Activated T-cell treated with anti-CD3 and anti-CD28 coated beads for 4 hours (primary cell): ENCODE data around the gene SUMO1.
A peak's percentile ranks its signal among the peaks of the same experiment; 100 is the strongest.

Source experiments
- DNase-seq: peaks from one replicate; pipeline ENCODE4 v3.0.0-alpha.2; 2020

SUMO1 gene

DNA sequence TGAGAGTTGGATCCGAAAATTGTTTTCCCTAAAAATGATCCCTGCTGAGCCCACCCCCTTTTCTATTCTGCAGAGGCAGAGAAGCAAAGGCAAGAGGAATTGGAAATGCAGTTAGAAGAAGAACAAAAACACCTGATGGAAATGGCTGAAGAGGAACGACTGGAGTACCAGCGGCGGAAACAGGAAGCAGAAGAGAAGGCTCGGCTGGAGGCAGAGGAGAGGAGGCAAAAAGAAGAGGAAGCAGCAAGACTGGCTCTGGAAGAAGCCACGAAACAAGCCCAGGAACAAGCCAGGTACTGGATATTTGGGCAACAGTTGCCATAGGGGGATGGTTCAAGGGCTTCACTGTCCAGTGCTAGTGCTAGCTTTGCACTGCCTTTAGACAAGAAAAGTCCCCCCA is 41.7 kb downstream of the SUMO1 start:
- DNase-seq = no peak

DNA sequence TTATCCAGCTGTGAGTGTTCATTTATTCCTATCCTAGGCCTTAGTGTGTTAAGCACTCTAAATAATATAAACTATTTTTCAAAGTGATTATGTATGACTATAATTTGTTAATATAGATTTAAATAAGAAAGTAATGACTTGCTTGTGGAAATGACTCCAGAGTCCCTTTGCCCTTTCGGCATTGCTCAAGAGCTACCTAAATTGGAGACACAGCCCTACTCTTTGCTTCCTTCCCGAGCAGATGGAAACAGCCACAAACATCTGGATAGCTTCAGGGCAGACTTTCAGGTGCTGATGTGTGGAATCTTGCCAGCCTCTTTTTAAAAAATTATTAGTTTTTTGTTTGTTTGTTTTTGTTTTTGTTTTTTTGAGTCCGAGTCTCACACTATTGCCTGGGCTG is 44.0 kb downstream of the SUMO1 start:
- DNase-seq = no peak

DNA sequence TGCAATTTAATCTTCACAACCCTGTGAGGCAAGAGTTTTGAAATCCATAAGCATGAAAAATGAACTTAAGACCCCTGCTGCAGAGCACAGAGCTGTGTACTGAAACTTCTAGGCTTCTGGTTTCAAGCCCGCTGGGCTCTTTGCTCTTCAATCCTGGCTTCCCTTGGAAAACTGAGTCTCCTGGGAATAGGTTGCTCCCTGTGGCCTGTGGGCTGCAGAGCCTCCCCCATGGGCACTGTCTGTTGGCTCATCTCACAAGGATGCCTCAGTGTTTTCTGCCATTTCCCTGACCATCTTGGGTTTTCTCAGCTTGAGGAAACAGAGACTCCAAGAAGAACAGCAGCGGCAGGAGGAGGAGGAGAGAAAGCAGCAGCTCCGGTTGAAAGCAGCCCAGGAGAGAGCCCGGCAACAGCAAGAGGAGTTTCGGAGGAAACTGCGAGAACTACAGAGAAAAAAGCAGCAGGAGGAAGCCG is 44.5 kb downstream of the SUMO1 start:
- no peak for DNase-seq

DNA sequence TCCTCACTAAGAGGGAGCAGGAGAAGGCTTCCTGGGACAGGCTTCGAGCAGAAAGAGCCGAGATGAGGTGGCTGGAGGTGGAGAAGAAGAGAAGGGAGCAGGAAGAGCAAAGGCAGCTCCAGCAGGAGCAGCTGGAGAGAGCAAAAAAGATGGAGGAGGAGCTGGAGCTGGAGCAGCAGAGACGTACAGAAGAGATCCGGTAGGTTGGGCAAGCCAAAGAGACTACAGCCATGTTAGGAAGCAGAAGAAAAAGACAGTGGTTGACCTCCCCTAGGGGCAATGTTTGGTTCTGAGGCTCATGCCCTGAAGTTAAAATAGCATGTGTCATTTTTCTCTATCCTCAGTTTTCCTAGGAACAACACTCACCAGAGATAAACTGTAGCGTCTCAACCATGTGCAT is 45.1 kb downstream of the SUMO1 start:
- DNase-seq = no peak

DNA sequence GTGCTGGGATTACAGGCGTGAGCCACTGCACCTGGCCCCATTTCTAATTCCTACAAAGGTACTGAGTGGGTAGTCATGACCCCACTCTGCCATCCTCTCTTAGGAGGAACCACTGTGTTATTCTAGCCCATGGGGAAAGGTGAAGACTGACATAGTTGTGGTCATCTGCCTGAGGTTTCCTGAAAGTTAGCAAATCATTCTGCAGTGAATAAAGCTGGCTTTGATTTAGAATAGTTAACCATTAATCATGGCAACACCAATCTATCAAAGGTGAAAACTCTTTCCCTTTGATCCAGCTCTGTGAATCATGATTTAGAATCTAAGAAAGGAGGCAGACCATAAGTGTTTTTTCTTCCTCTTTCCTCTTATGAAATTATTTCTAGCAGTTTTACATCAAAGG is 50.8 kb downstream of the SUMO1 start:
- no peak for DNase-seq

DNA sequence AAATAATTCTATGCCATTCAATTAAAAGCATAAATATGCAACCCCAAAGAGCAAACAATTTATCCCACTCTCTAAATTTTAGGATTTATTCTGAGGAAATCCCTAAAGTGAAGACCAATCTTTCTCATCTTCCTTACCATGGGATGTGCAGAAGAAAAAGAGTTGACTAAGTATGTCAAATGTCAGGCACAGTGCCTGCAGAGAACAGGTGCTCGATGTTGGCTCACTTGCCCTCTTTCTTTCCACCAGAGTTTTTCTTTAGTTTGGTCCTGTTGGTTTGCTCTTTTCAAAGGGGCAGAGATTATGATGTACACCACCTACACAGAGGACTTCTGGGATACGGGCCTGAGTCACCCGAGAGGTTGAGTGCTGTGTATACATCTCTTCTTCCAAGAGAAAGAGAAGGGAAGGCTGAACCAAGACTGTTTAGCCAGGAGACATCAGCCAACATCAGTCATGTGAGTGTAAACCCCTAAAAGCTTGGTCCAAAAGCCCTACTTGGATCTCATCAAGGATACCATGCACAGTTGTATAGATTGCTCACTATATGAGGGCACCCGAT is 51.7 kb downstream of the SUMO1 start:
- DNase-seq = no peak

DNA sequence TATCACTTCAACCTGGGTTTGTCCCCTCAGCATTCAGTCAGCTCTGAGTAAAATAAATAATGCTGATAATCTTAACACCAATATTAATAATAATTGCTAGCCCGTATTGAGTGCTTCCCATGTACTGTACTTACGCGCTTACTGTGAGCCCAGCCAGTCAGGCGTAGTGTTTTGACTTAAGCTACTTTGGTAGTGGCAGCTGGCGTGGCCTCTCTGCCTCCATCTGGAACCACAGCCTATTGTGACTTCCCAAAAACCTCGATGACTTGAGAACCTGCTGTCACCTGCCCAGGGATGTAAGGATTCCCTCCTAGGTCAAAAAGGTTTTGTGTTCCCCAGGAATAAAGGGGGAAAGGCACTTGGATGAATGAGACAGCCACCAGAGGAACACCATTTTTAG is 53.2 kb downstream of the SUMO1 start:
- no peak for DNase-seq

DNA sequence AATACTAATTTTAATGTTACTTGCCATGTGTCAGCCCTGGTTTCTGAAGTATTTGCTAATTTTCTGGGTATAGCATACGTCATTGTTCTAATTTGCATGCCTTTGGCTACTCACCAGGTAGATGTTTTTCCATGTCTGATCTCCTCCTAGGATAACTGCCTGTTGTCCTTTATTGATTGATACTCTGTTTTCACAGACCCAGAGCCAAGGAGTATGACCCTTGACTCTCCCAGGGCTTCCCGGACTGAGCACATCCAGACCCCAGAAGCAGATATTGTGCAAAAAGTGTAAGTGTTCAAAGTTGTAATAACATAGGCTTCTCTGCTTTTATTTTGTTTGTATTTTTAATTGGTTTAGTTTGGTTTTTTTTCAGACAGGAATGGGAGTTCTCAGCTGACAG is 53.8 kb downstream of the SUMO1 start:
- no peak for DNase-seq

DNA sequence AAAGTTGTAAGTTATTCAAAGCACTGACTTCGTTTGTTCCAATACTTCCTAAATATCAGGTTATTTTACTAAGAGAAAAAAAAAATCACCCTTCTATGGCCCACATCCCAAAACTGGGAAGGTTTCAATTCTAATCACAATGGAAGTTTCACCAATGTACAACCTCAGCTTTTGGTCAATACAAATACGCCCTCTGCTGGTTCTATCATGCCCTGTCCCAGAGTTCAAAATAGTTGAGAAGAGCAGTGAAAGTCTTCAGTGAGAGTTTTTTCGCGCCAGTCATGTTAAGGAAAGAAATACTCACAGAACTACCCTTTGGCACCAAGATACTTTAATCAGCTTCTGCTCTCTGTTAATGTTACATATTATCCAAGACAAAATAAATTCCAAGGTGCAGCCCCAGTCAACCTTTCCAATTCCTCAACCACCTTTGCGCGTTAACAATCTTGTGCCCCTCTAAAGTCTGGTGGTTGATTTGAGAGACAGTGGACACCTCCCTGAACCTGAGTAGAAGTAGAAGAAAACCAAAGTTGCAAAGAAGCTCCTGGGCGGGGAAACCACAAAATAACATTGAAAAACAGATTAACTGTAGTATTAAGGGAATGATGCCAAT is 59.9 kb downstream of the SUMO1 start:
- peak; percentile 48 for DNase-seq

DNA sequence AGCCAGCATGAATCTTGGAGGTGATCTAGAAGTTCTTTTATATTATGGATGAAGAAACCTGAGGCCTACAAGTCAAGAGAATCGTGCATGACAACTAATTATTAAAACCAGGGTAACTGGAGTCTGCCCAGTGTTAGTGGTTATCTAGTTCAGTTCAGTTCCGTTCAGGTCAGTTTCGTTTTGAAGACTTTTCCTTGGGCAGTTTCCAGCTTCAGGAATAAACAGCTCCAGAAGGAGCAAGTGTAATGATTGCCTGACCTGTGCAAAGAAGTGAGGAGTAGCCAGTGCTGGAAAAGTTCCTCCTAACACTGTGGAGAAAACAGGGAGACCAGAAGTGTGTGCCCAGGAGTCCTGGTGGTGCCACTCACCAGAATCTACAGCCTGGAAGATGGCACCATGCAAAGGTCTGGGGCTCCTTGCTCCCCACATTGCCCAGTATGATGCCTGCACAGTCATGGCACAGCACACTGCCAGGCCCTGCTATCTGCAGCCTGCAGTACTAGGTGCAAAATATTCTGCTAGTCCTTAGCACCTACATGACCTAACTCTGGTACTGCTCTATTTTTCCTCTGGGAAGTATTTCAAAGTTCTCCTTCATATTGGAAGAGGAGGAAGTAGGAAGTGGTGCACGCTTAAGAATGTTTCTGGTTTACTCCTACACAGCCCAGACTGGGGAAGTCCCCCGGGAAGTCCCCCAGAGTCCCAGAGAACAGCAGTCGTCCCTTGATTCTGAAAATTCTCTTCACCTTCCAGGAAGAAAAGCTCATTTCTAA is 65.8 kb downstream of the SUMO1 start:
- DNase-seq = no peak

DNA sequence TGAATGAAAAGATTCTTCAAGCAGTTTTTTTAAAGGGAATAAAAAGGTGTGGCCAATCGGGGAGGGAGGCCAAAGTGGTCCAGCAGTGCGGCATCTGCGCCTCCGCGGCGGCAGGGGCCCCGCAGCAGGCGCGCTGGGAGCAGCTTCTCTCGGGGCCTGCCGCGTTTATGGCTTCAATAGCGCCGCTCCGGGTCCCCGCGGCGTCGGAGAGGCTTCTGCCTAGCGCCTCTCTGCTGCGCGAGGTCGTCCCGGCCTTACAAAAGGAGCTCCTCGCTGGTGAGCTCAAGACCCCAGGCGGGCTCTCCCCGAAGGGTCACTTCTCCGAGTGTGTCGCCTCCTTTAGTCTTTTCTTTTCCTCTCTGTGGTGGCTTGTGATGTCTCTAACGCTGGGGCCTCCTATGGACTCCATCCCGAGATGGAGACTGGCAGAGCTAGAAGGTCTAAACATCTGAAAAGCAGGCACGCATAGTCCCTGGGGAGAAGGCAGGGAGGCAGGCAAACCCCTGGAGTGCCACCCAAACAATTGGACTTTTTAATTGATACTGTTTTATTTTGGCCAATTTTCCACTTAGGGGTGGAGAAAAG is 67.1 kb downstream of the SUMO1 start:
- DNase-seq = no peak

DNA sequence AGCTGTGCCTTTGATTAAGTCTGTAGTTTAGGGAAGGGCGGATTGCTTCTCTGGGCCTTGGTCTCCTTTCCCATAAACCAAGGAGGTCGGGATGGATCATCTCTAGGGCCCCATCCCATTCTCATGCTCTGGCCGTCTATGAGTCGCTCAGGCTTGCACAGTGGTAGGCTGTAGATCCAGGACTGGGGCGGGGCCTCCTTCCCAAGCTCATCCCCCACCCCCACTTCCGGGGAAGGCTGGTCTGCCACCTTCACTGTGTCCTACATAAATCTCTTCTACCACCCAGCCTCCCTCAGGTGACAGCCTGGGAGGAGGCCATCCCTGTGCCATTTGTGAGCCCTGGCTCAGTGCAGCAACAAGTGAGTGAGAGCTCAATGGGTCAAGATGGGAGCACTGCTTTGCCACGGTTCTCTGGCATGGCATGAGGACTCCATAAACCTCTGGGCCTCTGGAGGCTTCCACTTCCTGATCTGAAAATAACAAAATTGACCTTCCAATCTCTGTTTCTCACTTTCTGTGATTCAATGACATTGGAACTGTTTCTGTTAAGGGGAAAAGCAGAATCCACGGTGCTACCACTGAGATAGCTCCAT is 68.5 kb downstream of the SUMO1 start:
- DNase-seq = no peak

DNA sequence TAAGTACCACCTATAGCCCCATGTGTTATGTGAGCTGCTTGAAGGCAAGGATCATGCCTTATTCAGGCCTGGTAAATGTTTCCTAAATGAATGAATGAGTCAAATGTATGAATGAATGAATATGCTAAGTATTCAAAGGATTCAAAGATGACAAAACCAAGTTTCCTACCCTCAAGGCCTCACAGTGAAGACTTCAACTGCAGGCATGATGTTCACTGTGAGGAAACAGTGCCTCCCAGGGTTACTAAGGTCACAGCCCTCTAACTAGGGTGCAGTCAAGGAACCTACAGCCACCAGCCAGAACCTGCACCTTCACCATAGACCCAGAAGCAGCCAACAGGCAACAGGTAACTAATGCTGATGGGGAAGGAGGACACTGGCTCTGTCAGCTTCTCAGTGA is 69.3 kb downstream of the SUMO1 start:
- DNase-seq = no peak

DNA sequence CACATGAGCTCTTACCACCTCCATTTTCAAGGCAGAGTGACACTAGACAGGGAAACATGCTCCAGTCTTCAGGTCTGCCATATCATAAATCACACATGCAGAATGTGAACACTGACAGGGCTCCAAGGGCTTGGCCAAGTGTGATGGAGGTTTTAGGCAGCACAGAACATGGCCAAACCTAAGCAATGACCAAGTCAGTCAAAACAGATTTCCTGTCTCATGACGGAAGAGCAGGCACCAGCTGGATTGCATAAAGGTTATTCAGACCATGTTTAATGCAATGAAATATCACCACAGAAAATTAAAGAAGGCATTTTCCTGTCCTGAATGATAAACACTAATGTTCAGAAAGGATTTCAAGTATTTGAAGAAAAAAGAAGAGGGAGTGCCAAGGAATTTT is 72.5 kb downstream of the SUMO1 start:
- DNase-seq = no peak

DNA sequence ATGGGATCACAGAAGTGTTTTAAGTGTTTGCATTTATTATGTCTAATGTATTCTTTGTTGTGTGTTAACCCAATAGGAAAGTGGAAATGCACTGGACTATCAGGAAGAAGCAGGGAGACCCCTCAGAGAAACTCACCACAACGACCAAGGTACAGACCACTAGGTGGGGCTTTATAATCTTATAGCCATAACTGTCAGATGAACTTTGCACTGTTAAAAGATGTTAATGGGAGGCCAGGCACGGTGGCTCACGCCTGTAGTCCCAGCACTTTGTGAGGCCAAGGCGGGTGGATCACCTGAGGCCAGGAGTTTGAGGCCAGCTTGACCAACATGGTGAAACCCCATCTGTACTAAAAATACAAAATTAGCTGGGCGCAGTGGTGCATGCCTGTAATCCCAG is 73.2 kb downstream of the SUMO1 start:
- DNase-seq = no peak

DNA sequence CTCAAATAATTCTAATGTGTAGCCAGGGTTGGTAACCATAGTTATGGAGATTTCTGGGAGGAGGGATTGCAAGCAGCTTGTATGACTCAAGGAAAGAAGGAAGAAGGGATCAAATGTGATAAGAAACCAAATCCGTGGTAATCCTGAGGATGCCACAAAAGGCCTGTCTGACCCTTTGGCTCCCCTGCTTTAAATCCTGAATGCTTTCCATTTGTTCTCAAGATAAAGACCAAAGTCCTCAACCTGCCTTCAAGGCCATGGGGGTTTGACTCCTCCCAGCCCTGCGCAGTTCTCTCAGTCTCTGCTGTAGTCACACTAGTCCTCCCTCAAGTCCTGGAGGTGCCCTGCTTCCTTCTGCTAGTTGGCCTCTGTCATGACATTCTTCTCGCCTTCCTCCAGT is 74.0 kb downstream of the SUMO1 start:
- no peak for DNase-seq

DNA sequence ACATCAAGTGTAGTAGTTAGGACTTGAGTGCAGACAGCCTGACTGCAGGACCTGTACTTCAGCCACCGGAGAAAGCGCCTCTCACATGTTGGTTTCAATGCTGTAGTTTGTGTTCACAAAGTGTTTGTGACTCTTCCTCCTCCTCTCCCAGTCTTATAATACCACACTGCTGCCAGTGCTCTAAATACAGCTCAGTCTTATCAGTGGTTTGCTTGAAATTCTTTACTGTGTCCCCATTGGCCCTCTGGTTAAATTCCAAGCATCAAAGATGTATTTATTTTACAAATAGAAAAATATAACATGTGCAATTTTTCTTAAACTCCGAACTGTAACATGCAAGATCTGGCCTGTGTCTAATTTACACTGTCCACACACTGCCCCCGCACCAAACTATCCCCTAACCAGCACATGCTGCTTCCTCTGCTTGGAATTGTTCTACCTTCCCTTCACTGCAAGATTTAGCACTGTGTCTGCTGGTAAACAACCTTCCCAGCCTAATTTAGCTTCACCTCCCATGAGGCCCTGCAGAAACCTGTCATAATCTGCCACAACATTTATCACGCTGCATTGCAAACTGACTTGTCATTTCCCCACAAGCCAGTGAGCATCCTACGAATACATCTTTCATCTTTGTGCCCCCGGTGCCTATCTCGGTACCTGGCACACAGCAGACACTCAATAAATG is 77.1 kb downstream of the SUMO1 start:
- no peak for DNase-seq

DNA sequence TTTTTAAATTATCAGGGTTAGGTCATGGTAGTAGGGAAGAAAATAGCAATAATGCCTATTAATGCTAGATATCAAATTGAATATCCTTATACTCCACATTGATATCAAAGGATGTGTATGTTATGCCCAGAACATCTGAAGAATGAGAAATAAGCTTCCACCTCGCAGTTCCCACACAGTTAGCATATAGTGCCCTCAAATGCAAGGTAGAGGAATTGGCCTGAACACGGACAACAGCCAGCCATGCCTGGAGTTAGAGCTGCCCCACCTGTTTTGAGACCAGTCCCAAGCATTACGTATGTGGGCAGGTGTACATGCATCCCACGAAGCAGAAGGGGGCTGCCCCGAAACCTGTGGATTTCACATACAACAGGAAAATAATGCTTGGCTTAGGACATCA is 79.6 kb downstream of the SUMO1 start:
- DNase-seq = no peak

DNA sequence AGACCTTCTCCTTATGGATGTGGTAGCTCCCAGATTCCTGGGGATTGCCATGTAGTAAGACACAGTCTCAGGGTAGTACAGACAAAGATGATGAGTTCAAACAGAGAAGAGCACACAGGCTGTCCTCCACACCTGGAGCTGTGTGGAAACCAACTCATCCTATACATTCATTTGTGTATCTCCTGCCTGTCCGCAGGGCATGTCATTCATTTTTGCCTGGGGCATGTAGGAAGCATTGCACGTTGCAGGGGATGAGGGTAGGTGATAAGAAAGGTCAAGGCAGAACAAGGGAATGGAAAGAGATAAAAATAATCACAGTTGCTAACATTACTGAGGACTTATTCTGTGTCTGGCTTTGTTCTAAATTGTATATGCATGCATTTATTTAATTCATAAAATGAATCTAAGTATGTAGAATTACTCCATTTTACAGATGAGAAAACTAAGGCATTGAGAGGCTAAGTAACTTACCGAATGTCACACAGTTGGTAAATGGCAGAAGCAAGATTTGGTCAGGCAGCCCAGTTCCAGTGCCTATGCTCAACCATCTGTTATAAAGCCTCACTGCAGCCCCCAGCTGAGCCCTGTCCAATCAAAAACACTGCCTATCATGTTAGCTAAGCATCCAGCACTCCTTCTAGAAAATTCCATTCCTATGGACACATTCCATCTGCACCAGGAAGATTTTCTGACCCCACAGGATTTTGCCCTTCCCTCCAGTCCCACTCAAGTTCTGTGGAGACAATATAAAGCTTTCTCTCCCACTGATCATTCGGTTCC is 81.0 kb downstream of the SUMO1 start:
- no peak for DNase-seq
